COLO668 (cell line): ENCODE data around the gene TMEM219.
A peak's percentile ranks its signal among the peaks of the same experiment; 100 is the strongest.
"Not testable (repeated sequence)": the region's sequence is repeated elsewhere in the genome, so short reads cannot be mapped to it uniquely, and the experiment has no call there.

ENCODE experiments used
- DNase-seq: peaks from one replicate; lab custom pipeline; 2025; ENCODE audit not compliant: unreplicated experiment; lab: John Stamatoyannopoulos, UW

Gene TMEM219

DNA sequence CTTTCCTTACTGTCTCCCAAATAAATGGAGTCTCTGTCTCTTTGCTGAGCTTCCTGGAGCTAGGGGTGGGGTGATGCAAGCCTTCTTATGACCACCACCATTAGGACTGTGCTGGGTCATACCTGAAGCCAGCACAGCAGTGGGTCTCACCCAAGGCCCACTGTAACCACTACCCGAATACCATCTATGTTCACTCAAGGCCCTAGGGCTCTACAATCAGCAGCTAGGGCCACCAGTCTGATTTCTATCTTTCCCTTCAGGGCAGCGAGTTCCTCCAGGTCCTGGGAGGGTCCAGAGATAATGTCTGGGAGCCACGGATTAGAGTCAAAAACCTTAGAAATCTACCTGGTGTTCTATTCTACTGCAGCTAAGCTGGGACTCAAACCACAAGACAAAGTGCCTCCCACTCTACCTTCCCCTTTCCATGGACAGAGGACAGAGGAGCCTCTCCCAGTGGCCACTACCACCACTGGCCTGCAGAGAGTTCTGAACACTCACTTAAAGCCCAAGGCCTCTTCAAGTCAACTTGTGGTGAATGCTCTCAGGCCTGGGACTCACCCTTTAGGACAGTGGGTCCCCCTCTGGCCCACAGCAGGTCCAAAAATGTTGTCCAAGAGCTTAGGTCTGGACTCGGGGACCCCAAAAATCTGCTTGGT, 10.9 kb upstream of the TMEM219 start:
- DNase-seq, result no peak

DNA sequence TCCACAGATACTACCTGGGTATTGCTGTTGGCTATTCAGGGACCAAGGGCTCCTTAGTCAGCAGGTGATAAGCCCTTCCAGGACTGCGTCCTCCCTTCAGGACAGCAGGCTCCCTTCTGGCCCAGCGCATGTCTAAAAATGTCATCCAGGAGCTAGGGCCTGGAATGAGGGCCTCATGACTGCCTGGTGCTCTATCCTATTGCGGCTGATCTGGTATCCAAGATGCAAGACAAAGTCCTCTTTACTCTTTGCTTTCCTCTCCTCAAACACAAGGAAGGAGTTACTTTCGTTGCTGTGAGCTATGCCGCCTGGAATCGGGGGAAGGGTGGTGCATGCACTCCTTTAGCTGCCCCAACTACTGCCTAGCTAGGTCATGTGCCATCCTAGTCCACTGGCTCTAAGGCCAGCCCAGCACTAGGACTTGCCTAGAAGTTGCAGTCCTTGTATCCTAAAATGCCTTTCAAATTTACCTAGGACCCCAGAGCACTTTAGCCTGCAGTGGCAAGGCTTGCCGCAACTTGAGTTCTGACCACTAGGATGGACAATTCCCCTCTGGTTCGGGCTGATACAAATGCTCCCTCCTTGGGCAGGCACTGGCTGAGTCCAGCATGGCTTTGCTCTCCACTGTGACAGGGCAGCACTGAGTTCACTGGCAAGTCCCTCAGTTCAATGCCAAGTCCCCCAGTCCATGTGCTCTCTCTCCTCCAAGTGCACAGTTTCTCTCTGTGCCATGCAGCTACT, 10.1 kb upstream of the TMEM219 start:
- DNase-seq, result no peak

DNA sequence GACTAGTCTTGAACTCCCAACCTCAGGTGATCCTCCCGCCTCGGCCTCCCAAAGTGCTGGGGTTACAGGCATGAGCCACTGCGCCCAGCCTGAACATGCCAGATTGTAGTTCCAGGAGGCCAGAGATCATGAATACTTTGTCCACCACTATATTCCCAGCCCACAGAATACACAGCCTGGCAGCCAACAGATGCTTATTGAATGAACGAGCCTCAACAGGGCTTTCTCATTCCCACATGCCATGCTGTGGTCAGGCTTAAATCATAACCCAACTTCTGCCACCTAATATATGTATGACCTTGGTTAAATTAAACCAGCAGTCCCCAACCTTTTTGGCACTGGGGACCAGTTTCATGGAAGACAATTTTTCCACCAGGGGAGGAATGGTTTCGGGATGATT, 3.1 kb upstream of the TMEM219 start:
- no peak for DNase-seq

DNA sequence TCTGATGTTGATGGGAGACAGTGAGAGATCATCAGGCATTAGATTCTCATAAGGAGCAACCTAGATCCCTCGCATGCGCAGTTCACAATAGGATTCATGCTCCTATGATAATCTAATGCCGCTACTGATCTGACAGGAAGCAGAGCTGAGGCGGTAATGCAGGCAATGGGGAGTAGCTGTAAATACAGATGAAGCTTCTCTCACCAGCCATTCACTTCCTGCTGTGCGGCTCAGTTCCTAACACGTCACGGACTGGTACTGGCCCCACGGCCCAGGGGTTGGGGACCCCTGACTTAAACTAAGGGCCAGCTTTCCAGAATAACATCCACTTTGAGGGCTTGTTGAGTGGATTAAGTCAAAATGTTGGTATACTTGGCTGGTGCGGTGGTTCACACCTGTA, 2.6 kb upstream of the TMEM219 start:
- no peak for DNase-seq

DNA sequence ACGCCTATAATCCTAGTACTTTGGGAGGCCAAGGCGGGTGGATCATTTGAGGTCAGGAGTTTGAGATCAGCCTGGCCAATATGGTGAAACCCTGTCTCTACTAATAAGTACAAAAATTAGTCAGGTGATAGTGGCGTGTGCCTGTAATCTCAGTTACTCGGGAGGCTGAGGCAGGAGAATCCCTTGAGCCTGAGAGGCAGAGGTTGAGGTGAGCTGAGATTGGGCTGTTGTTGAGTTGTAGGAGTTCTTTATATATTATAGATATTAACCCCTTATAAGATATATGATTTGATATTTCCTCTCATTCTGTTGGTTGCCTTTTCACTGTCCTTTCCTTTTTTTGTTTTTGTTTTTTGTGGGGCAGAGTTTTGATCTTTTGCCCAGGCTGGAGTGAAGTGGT, 2.1 kb upstream of the TMEM219 start:
- DNase-seq, result not testable (repeated sequence)

DNA sequence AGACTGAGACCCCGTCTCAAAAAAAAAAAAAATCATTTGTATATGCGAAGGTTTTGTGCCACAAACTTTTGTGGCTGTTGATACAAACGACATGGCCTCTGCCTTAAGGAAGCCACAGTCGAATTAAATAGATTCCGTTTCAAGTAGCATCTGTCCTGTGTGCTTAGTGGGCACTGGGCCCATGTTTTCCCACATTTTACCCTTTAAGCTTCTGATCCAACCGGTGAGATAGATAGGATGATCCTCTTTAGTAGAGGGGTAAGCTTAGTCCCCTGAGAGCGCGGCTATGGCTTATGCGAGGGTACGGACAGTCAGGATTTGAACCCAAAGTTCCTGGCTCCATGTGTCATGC, 776 bp upstream of the TMEM219 start:
- DNase-seq, result no peak

DNA sequence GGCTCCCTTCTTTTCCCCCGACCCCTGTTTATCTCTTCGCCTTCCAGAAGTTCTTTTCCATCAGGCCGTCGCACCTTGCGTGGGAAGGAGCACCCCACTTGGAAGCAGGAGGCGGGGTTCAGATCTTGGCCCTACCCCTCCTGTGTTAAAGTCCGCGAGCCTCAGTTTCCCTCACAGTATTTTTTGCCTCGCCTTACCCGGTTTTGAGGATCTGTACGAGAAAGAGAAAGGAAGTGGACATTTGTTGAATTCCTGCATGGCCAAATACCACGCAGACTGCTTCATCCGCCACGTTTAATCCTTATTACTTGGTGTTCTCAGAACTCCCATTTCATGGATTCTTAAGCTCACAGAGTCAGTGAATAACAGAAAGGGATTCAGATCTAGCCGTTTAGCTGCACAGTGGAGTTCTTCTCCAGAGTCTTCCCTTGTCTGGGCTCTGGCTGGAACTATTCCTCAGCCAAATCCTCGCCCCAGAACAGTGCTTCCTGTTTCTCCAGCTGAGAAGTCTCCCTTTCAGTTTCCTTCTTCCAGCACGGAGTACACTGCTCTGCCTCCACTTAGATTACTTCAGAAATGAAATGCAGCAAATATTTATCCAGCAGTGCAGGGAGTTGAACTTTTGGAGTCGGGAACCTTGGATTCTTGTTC, 590 bp downstream of the TMEM219 start:
- DNase-seq, result no peak

DNA sequence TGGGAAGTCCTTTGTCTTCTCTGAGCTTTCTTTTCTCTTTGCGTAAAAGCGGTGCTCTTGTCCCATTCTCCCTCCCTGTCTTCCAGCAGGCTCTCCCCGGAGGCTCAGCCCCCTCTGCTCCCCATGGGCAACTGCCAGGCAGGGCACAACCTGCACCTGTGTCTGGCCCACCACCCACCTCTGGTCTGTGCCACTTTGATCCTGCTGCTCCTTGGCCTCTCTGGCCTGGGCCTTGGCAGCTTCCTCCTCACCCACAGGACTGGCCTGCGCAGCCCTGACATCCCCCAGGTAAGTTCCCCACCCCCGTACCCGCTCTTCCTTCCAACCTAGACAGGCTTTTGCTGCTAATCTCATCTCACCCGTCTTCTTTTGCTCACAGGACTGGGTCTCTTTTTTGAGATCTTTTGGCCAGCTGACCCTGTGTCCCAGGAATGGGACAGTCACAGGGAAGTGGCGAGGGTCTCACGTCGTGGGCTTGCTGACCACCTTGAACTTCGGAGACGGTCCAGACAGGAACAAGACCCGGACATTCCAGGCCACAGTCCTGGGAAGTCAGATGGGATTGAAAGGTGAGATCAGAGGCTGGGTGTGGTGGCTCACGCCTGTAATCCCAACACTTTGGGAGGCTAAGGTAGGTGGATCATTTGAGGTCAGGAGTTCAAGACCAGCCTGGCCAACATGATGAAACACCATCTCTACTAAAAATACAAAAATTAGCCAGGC, 1.3 kb downstream of the TMEM219 start:
- no peak for DNase-seq

DNA sequence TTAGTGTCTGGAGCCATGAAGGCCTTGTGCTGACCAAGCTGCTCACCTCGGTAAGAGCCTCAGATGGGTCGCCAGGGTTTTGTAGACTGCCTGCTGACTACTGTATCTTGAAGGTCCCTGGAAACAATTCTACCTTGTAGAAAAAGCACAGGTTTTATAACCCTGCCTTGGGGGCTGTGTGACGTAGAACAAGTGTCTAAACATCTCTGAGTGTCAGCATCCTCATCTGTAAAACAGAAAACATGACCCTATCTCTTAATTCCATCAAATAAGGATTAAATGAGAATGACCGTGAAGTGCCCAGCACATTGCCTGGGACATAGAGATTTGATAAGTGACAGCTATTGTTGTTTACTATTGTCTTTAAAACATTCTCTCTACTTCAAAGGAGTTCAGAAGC, 6.3 kb downstream of the TMEM219 start:
- DNase-seq, result no peak

DNA sequence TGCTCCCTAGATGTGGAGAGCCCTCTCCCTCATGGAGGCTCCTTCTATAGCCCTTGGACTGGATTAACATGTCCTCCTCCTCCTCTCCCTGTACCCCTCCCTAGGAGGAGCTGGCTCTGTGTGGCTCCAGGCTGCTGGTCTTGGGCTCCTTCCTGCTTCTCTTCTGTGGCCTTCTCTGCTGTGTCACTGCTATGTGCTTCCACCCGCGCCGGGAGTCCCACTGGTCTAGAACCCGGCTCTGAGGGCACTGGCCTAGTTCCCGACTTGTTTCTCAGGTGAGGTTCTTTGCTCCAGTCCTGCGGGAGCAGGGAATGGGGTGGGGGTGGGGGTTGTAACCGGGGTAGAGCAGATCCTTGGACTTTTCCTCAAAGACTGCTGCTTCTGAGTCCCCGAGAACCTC, 9.4 kb downstream of the TMEM219 start:
- no peak for DNase-seq

DNA sequence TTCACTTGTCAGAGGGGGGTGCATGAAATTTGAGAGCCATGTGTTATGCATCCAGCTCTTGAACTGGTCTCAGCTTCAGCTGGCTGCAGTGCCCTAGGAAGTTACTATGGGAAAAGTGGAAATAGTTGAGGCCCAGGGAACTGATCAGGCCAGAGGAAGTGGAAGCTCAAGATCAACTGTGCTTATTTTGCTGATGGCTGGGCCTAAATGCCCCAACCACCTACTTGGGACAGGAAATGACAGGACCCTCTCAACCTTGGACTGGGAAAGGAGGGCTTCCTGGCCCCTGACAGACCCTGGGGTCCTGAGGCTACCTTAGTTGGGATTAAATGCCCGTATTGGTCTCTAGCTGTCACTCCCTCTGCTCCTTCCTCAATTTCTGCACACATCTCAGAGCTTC, 10.6 kb downstream of the TMEM219 start:
- no peak for DNase-seq

DNA sequence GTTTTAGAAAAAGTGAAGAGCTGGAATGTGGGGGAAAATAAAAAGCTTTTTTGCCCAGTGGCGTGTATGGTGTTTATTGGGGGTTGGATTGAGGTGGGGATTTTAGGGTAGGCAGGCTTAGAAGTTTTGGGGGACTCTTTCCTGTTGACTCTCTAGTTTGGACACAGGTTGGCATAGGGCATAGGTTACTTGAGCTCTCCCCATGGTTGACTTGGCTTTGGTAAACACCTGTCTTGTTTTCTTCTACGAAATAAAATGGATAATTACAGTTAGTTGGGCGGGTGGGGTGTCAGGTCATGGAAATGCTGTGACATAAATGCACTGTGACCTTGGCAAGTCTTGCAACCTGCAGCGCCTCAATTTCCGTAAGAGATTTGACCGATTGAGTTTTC, 11.1 kb downstream of the TMEM219 start:
- no peak for DNase-seq

DNA sequence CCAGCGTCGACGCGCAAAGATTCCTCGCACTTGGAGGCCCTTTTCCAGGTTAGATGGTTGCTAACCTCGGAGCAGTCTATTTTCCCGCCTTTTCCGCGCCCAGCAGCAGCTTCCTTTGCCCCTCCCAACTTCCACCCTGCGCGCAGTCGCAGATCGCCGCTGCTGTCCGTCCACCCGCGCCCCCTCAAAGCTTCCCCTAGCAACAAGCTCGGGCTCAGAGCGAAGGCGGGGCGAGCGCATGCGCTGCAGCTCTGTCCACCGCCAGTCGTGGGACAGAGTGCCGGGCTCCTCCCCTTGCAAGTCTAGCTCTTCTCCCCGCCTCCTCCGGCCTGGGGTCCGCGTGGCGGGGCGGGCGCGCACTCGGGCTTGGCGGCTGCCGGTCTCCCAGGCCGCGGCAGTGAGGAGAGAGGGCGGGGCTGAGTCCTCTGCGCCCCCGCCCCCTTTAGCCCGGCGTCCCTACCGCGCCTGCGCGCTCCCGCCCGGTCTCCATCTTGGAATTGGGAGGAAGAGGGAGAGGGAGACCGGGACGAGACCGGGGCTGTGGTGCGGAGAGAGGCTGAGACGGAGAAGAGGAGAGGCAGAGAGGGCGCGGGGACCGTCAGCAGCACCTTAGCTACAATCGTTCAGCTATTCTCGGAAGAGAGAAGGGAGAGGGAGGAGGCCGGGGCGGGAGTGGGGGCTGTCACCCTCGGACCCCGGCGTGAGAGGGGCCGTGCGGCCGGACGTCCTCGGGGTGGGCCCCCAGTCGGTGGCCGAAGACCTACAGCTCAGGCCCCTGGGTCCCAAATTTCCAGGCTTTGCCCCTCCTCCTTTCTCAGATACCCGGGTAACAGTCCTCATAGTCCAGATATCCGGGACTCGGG, 11.7 kb downstream of the TMEM219 start, which contains the start of gene TAOK2:
Gene TAOK2, plus strand, starts transcription at position 485 of the 863 bp plus-strand sequence. CDS start 3,905 bp downstream, outside the sequence.
- peak; percentile 98 for DNase-seq

DNA sequence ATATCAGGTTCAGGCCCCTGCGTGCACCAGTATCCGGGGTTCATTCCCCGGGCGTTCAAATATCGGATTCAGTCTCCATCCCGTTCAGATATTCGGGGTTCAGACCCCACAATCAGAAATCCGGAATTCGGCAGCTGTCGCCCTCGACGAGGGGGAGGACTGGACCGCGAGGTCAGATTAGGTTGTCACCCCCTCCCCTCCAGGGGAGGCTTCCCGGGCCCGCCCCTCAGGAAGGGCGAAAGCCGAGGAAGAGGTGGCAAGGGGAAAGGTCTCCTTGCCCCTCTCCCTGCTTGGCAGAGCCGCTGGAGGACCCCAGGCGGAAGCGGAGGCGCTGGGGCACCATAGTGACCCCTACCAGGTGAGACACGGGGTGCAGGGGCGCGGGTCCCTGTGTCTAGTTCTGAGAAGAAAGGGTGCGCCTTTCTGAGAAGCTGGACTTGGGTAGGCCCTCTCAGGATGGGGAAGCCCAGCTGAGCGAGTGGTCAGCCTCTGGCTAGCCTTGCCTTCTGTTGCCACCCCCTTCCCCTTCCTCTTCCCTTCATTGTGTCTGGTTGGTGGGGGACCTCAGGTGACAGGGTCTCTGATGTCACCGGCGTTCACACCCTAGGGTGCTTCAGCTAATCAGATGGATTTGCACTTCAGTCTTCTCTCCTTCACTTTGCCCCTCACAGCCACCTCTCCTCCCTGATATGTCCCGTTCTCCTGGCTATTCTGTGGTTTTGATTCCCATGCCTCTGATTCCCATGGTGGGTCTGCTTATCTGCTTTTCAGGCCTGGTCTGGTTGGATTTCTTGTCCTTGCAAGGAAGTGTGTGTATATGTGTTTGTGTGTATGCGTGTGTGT, 12.6 kb downstream of the TMEM219 start:
- peak; percentile 19 for DNase-seq

DNA sequence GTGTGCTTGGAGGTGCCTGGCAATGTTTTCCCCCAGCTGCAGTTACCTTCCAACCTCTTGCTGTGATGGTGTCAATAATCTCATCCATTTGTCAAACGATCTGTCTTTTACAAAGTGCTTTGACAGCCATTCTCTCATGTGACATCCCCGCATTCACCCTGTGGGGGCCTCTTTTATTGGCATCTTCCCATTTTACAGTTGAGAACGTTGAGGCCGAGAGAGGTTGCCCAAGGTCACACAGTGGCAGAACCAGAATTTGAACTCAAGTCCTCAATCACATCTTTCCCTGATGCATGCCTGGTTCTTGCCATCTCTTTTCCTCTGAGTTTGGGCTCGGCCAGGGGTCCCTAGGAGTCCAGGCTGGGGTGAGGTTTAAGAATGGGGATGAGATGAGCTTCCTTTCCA, 13.3 kb downstream of the TMEM219 start:
- no peak for DNase-seq

DNA sequence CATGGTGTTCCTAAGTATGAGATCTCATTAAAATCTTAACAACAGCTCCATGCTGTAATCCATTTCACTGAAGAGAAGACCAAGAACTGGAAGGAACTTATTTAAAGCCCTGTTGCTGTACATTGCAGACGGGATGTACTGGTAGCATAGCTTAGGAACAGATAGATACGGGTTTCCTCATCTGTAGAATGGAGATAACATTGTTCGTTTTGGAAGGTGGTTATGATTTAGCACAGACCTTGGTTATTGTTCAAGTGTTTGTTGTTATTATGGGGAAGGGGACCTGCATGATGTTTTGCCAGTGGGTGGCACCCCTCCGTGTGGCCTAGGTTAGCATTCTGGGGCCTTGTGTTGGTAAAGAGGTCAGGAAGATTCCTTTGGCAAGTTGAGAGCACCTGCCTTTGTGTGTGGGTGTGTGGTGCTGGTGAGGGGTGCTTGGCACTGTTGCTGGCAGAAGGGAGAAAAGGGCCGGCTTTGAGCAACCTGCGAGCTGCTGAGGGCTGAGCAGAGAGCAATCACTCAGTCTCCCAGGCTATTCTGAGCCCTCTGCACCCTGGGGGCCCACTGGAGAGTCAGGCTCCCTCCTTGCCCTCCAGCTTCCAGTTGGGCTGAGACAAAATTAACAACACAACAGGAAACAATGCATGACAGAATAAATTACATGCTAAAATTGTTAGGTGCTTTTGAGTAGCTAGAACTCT, 14.1 kb downstream of the TMEM219 start:
- DNase-seq, result no peak

DNA sequence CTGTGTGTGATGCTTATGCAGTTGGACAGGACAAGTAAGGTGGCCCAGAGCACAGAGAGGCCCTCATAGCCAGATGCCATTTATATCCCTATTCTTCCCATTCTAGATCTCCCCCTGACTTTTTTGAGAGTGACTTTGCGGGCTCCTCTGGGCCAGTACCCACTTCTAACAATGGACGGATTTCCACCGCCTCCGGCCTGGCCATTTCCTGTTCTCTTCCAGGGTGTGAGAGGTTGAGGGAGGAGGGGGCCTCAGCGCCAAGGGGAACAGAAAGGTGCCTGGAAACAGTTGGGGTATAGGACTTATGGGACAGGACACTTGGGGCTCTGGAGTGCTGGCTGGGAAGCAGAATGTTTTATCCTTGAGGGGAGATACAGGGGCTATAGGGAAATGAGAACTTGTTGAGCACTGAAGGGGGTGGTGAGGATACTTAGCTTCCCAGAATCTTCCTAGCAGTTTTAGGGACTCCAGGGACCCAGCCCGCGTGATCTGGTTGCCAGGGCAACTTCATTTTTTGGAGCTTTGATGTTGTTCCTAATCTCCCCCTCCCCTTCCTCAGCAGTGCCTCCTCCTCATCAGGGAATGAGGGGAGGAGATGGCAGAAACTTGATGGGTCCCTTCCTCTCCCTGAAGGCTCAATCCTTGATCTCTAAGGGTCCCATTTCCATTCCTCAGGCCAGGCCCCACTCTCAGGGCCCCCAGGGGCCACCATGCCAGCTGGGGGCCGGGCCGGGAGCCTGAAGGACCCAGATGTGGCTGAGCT, 15.4 kb downstream of the TMEM219 start:
- DNase-seq, result no peak

DNA sequence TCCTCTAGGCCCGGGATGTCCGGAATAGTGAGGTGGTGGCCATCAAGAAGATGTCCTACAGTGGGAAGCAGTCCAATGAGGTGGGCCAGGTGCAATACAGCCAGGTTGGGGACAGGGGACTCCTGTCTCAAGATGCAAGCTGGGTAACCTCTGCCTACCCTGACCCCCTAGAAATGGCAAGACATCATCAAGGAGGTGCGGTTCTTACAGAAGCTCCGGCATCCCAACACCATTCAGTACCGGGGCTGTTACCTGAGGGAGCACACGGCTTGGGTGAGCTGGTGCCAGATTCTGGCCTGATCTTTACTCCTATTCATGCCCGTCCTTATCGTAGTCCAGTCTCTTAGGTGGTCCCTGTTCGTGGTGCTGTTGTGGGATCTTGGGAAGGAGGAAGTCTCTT, 16.2 kb downstream of the TMEM219 start:
- no peak for DNase-seq
